GM23338 (cell line): ENCODE data around the gene CEACAM5. TPM values are rescaled to one million over a fixed set of nuclear protein-coding genes. Genes with fewer than 3 reads are reported as not detected.

ENCODE experiments used
- ATAC-seq: fragments of 200-7000 bp; cut with Tn5 transposase; 3 replicates; pipeline ENCODE4 v1.9.1; 2020
- DNase-seq: peaks from one replicate; pipeline ENCODE4 v3.0.0-alpha.2; 2015; ENCODE audit warnings: low spot score
- H2AFZ ChIP-seq: fragments of 200-600 bp; sonication (generic); 2 replicates; pipeline ENCODE4 v1.8.0; 2016; ENCODE audit warnings: antibody characterized with exemption, mild to moderate bottlenecking, moderate library complexity
- H3F3A ChIP-seq: fragments of 200-600 bp; sonication (generic); replicated peaks from 2 replicates; pipeline ENCODE4 v1.8.0; 2017; ENCODE audit warnings: antibody characterized with exemption, mixed run types, low read depth
- H3K27ac ChIP-seq: fragments of 200-600 bp; sonication (generic); 2 replicates; pipeline ENCODE4 v1.6.1; 2016; ENCODE audit warnings: low read depth
- H3K27me3 ChIP-seq: fragments of 200-600 bp; sonication (generic); 2 replicates; pipeline ENCODE4 v1.8.0; 2016; ENCODE audit warnings: mild to moderate bottlenecking, mixed run types, moderate library complexity; ENCODE audit not compliant: insufficient read depth
- H3K36me3 ChIP-seq: fragments of 200-600 bp; sonication (generic); 2 replicates; pipeline ENCODE4 v1.8.0; 2016; ENCODE audit warnings: mild to moderate bottlenecking; ENCODE audit not compliant: insufficient read depth
- H3K4me1 ChIP-seq: fragments of 200-600 bp; sonication (generic); 2 replicates; pipeline ENCODE4 v1.8.0; 2016; ENCODE audit warnings: mild to moderate bottlenecking, moderate library complexity; ENCODE audit not compliant: insufficient read depth
- H3K4me2 ChIP-seq: fragments of 200-600 bp; sonication (generic); 2 replicates; pipeline ENCODE4 v1.7.1; 2017; ENCODE audit warnings: mixed run types
- H3K4me3 ChIP-seq: fragments of 200-600 bp; sonication (generic); 2 replicates; pipeline ENCODE4 v1.6.1; 2016; ENCODE audit warnings: mixed run types
- H3K79me2 ChIP-seq: fragments of 200-600 bp; sonication (generic); replicated peaks from 2 replicates; pipeline ENCODE4 v1.8.0; 2017; ENCODE audit warnings: mild to moderate bottlenecking; ENCODE audit not compliant: insufficient read depth
- H3K9me2 ChIP-seq: fragments of 200-600 bp; sonication (generic); 2 replicates; pipeline ENCODE4 v1.8.0; 2017; ENCODE audit not compliant: insufficient read depth
- H4K20me1 ChIP-seq: fragments of 200-600 bp; sonication (generic); replicated peaks from 2 replicates; pipeline ENCODE4 v1.8.0; 2017; ENCODE audit warnings: mild to moderate bottlenecking; ENCODE audit not compliant: insufficient read depth
- H3K27ac Mint-ChIP-seq: 2 replicates; pipeline ENCODE4 v1.8.0; 2020; ENCODE audit warnings: inconsistent platforms, mild to moderate bottlenecking, moderate library complexity, mixed read lengths
- H3K27me3 Mint-ChIP-seq: 3 replicates; pipeline ENCODE4 v1.8.0; 2022; ENCODE audit warnings: low read depth, mild to moderate bottlenecking, moderate library complexity, mixed read lengths, inconsistent platforms; ENCODE audit not compliant: insufficient read depth, poor library complexity
- H3K36me3 Mint-ChIP-seq: 3 replicates; pipeline ENCODE4 v1.8.0; 2021; ENCODE audit warnings: low read depth, mild to moderate bottlenecking, inconsistent platforms, moderate library complexity, mixed read lengths
- H3K4me1 Mint-ChIP-seq: 3 replicates; pipeline ENCODE4 v1.8.0; 2020; ENCODE audit warnings: mild to moderate bottlenecking, inconsistent platforms, mixed read lengths
- H3K4me3 Mint-ChIP-seq: 3 replicates; pipeline ENCODE4 v1.8.0; 2021; ENCODE audit warnings: moderate library complexity, mild to moderate bottlenecking, inconsistent platforms, mixed read lengths
- H3K9me3 Mint-ChIP-seq: 3 replicates; pipeline ENCODE4 v1.8.0; 2020; ENCODE audit warnings: moderate library complexity, mild to moderate bottlenecking, inconsistent platforms, mixed read lengths
- EZH2 ChIP-seq: fragments of 200-600 bp; sonication (generic); IDR thresholded peaks from one replicate; pipeline ENCODE4 v1.8.0; 2017; ENCODE audit warnings: antibody characterized with exemption, mild to moderate bottlenecking, low read depth; ENCODE audit not compliant: unreplicated experiment
- EZH2phosphoT487 ChIP-seq: fragments of 200-600 bp; sonication (generic); IDR thresholded peaks from one replicate; pipeline ENCODE4 v1.8.1; 2018; ENCODE audit warnings: antibody characterized with exemption; ENCODE audit not compliant: unreplicated experiment
- JUNB ChIP-seq: IDR thresholded peaks from one replicate; pipeline ENCODE4 v1.6.1; 2016; ENCODE audit warnings: antibody characterized with exemption; ENCODE audit not compliant: unreplicated experiment
- NANOG ChIP-seq: IDR thresholded peaks from 2 replicates; pipeline ENCODE4 v1.6.1; 2016; ENCODE audit warnings: antibody characterized with exemption, borderline replicate concordance
- STAT1 ChIP-seq: IDR thresholded peaks from one replicate; pipeline ENCODE4 v1.6.1; 2016; ENCODE audit warnings: antibody characterized with exemption; ENCODE audit not compliant: unreplicated experiment
- ZNF114 ChIP-seq: fragments of 250-450 bp; sonication (Bioruptor Pico); IDR thresholded peaks from 2 replicates; pipeline ENCODE4 v1.5.0; 2020; ENCODE audit warnings: mild to moderate bottlenecking, moderate library complexity
- ZNF331 ChIP-seq: fragments of 250-450 bp; sonication (Bioruptor Pico); IDR thresholded peaks from 2 replicates; pipeline ENCODE4 v1.5.0; 2020; ENCODE audit warnings: low read depth, mild to moderate bottlenecking, moderate library complexity
- polyA plus RNA-seq: library from polyadenylated mRNA; unstranded; fragments of >200 nt; fragmentation: Nextera tagmentation; extraction: Ambion mirVana; gene quantifications from 2 replicates; pipeline ENCODE4 v1.2.1, GENCODE V29; 2016
- total RNA-seq: library from RNA; depleted of rRNA; stranded (reverse); fragments of >200 nt; shearing (Covaris generic); gene quantifications from 2 replicates; pipeline ENCODE4 v1.2.3, GENCODE V29; 2014
- TF ChIP-seq, protein P1 (sequence below): IDR thresholded peaks from 2 replicates; pipeline ENCODE4 v1.6.1; 2016; ENCODE audit warnings: antibody characterized with exemption
- TF ChIP-seq, protein P2 (sequence below), 2 experiments: fragments of 200-600 bp in 1 of 2; sonication (generic) in 1 of 2; conservative IDR thresholded peaks; 2 replicates each; pipeline versions ENCODE4 v1.5.1 to v1.6.1; 2016 to 2017; ENCODE audit warnings: antibody characterized with exemption in 2 of 2, low read depth in 2 of 2, mild to moderate bottlenecking in 2 of 2, moderate library complexity in 1 of 2
- TF ChIP-seq, protein P3 (sequence below): IDR thresholded peaks from one replicate; pipeline ENCODE4 v1.6.1; 2018; ENCODE audit warnings: antibody characterized with exemption; ENCODE audit not compliant: unreplicated experiment

The CEACAM5 gene
- total and polyA plus RNA-seq, 2 experiments from 2014 or later, result not detected

DNA sequence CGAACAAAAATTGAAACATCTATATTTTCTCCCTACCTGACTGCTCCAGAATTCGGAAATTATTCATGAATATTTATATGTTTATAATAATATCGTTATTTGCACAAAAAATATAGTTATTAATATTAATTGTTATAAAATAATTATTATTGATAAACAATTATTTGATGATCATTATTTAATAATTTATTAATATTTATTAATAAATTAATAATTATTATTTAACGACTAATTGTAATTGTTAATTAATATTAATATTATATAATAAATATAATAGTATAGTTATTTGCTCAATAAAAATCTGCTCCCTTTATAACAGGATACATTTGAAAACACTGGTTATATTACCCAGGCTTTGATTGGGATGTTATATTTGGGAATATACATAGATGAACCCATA is 61.2 kb downstream of the CEACAM5 start:
- Histone ChIP-seq H3F3A (no peaks in the 10 kb centered on the region), H4K20me1 (no peaks in the 10 kb centered on the region), H3K27ac (no peak overlapping the region), H3K27me3 (no peaks in the 10 kb centered on the region), H3K4me1 (no peaks in the 10 kb centered on the region; the same call in 1 of the 2 replicates), H3K36me3 (no peaks in the 10 kb centered on the region), H3K4me3 (no peak overlapping the region), H3K79me2 (no peaks in the 10 kb centered on the region), H3K9me2 (no peaks in the 10 kb centered on the region), H3K4me2 (no peak overlapping the region), H2AFZ (no peak overlapping the region)
- Mint-ChIP-seq H3K4me1 (peaks cover 4% of the 10 kb centered on the region; the same call in 2 of the 3 replicates), H3K27ac (no peak overlapping the region), H3K4me3 (no peak overlapping the region), H3K27me3 (peaks cover 6% of the 10 kb centered on the region), H3K36me3 (no peaks in the 10 kb centered on the region; the same call in 2 of the 3 replicates), H3K9me3 (peaks cover 7% of the 10 kb centered on the region; the same call in 2 of the 3 replicates)
- DNase-seq (no peak), ATAC-seq (no peak)
- no peak for TF ChIP-seq ZNF331 (CRISPR knock-in tag)
- TF ChIP-seq, protein P1, sequence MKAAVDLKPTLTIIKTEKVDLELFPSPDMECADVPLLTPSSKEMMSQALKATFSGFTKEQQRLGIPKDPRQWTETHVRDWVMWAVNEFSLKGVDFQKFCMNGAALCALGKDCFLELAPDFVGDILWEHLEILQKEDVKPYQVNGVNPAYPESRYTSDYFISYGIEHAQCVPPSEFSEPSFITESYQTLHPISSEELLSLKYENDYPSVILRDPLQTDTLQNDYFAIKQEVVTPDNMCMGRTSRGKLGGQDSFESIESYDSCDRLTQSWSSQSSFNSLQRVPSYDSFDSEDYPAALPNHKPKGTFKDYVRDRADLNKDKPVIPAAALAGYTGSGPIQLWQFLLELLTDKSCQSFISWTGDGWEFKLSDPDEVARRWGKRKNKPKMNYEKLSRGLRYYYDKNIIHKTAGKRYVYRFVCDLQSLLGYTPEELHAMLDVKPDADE, result no peak
- no peak for TF ChIP-seq EZH2
- TF ChIP-seq NANOG, result no peak
- TF ChIP-seq ZNF114 (CRISPR knock-in tag), result no peak

DNA sequence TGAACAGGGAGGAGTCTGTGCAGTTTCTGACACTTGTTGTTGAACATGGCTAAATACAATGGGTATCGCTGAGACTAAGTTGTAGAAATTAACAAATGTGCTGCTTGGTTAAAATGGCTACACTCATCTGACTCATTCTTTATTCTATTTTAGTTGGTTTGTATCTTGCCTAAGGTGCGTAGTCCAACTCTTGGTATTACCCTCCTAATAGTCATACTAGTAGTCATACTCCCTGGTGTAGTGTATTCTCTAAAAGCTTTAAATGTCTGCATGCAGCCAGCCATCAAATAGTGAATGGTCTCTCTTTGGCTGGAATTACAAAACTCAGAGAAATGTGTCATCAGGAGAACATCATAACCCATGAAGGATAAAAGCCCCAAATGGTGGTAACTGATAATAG is 63.0 kb downstream of the CEACAM5 start:
- H3K4me3 Mint-ChIP-seq, result no peak overlapping the region
- TF ChIP-seq EZH2phosphoT487 (no peak), ZNF331 (CRISPR knock-in tag) (no peak), STAT1 (no peak), JUNB (no peak), ZNF114 (CRISPR knock-in tag) (no peak)
- TF ChIP-seq, protein P2, sequence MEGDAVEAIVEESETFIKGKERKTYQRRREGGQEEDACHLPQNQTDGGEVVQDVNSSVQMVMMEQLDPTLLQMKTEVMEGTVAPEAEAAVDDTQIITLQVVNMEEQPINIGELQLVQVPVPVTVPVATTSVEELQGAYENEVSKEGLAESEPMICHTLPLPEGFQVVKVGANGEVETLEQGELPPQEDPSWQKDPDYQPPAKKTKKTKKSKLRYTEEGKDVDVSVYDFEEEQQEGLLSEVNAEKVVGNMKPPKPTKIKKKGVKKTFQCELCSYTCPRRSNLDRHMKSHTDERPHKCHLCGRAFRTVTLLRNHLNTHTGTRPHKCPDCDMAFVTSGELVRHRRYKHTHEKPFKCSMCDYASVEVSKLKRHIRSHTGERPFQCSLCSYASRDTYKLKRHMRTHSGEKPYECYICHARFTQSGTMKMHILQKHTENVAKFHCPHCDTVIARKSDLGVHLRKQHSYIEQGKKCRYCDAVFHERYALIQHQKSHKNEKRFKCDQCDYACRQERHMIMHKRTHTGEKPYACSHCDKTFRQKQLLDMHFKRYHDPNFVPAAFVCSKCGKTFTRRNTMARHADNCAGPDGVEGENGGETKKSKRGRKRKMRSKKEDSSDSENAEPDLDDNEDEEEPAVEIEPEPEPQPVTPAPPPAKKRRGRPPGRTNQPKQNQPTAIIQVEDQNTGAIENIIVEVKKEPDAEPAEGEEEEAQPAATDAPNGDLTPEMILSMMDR (conservative IDR thresholded peaks at IDR 0.05; ENCODE audit: low read depth in 2 of 2), result no peak
- TF ChIP-seq, protein P3, sequence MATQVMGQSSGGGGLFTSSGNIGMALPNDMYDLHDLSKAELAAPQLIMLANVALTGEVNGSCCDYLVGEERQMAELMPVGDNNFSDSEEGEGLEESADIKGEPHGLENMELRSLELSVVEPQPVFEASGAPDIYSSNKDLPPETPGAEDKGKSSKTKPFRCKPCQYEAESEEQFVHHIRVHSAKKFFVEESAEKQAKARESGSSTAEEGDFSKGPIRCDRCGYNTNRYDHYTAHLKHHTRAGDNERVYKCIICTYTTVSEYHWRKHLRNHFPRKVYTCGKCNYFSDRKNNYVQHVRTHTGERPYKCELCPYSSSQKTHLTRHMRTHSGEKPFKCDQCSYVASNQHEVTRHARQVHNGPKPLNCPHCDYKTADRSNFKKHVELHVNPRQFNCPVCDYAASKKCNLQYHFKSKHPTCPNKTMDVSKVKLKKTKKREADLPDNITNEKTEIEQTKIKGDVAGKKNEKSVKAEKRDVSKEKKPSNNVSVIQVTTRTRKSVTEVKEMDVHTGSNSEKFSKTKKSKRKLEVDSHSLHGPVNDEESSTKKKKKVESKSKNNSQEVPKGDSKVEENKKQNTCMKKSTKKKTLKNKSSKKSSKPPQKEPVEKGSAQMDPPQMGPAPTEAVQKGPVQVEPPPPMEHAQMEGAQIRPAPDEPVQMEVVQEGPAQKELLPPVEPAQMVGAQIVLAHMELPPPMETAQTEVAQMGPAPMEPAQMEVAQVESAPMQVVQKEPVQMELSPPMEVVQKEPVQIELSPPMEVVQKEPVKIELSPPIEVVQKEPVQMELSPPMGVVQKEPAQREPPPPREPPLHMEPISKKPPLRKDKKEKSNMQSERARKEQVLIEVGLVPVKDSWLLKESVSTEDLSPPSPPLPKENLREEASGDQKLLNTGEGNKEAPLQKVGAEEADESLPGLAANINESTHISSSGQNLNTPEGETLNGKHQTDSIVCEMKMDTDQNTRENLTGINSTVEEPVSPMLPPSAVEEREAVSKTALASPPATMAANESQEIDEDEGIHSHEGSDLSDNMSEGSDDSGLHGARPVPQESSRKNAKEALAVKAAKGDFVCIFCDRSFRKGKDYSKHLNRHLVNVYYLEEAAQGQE, result no peak
- TF ChIP-seq, protein P1, result no peak

More for the DNA sequence above, 63.0 kb downstream of the CEACAM5 start:
- Mint-ChIP-seq H3K9me3 (peaks cover 7% of the 10 kb centered on the region; the same call in 2 of the 3 replicates), H3K27ac (no peak overlapping the region), H3K27me3 (peaks cover 6% of the 10 kb centered on the region), H3K4me1 (peaks cover 6% of the 10 kb centered on the region; the same call in 2 of the 3 replicates), H3K36me3 (no peaks in the 10 kb centered on the region; the same call in 2 of the 3 replicates)
- no peaks in the 10 kb centered on the region; the same call in 1 of the 2 replicates for H3K4me1 ChIP-seq
- no peaks in the 10 kb centered on the region for H3K27me3 ChIP-seq
- H4K20me1 ChIP-seq, result no peaks in the 10 kb centered on the region
- no peaks in the 10 kb centered on the region for H3K79me2 ChIP-seq
- H3F3A ChIP-seq, result no peaks in the 10 kb centered on the region
- ATAC-seq, result no peak
- no peaks in the 10 kb centered on the region for H3K9me2 ChIP-seq
- DNase-seq, result no peak
- no peaks in the 10 kb centered on the region for H3K36me3 ChIP-seq
- H3K27ac ChIP-seq, result no peak overlapping the region
- no peak overlapping the region for H3K4me2 ChIP-seq
- no peak overlapping the region for H3K4me3 ChIP-seq
- H2AFZ ChIP-seq, result no peak overlapping the region
